Measurements from ENCODE around the gene GRB2.

DNA sequence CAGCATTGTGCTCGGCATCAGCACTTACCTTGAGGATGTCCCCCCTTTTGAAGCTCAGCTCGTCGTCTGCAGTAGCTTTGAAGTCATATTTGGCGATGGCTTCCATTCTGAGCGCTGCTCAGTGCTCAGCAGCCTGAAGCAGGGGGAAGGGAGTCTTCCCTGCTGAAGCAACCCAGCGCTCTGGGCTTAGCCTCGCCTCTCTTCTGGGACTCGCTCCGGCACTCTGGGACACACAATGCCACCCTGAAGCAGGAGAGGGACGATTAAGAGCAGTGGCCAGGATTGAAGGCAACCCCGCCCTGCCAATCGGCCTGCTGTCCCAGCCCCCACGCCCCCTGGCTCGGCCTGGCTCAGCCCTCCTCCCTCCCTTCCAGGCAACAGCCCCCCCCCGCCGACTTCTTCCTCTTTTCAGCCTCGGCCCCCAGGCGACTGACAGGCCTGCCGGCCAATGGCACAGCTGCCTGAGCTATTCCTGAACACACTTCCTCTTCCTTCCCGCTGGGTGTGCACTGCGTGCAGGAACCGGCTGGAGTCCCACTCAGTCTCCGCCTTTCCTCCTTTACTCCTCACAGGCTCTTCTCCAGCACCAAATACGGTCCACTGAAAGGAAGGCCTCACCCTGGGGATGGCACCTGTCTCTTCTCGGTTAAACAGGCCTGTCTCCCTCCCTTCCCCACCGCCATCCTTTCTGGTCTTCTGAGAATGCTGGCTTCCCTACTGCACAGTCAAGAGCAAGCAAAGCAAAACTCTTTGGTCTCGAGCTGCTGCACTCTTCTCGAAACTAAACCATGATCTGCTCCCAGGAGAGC, 11.8 kb downstream of the GRB2 start:
- TF ChIP-seq POLR2A (IDR thresholded peaks at IDR 0.05): peak; percentile 34 to 72
- TF ChIP-seq, protein P1, sequence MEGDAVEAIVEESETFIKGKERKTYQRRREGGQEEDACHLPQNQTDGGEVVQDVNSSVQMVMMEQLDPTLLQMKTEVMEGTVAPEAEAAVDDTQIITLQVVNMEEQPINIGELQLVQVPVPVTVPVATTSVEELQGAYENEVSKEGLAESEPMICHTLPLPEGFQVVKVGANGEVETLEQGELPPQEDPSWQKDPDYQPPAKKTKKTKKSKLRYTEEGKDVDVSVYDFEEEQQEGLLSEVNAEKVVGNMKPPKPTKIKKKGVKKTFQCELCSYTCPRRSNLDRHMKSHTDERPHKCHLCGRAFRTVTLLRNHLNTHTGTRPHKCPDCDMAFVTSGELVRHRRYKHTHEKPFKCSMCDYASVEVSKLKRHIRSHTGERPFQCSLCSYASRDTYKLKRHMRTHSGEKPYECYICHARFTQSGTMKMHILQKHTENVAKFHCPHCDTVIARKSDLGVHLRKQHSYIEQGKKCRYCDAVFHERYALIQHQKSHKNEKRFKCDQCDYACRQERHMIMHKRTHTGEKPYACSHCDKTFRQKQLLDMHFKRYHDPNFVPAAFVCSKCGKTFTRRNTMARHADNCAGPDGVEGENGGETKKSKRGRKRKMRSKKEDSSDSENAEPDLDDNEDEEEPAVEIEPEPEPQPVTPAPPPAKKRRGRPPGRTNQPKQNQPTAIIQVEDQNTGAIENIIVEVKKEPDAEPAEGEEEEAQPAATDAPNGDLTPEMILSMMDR (IDR thresholded peaks at IDR 0.05): peak in 3 of 6 experiments; percentile 42 to 53 (median 45)

Data from Peyer's patch (tissue), 4 donors.